NCI-H1436 treated with DMSO at 0.1 percent for 48 hours (cell line): ENCODE results near the gene APOO.

ENCODE experiments used
- DNase-seq: peaks from one replicate; lab custom pipeline; 2025; lab: John Stamatoyannopoulos, UW

APOO gene

DNA sequence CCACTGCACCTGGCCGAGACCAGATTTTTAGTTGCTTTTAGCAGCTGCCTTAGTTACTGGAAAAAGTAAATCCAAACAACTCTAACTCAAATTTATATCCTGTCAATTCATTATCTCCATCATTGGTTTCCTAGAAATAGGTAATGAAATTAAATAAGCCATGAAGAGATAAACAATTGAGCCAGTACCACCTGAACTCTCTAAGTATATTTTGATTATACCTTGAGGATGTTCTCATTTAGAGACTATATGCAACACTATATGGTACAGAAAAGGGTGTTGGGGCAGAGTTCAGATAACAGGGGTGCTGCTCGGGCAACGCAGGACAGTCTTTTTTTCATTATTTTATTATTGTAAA, 89.8 kb downstream of the APOO start:
- no peak for DNase-seq

DNA sequence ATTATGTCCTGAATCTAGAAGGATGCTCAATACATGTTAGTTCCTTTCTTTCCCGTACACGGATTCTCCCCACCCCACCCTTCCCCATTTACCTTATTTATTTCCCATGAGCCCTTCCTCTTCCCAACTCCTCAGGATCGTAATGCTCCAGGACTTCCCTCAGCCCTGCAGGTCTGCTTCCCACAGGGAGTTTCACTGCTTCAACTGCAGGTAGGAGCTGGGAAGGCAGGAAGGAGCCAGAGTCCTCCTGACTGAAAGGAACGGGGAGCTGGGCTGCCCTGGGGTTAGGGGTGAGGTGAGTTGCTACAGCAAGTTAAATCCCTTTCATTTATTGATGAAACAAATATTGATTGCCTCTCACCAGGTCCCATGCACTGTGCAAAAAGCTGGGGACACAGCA, 91.6 kb downstream of the APOO start:
- DNase-seq = no peak

DNA sequence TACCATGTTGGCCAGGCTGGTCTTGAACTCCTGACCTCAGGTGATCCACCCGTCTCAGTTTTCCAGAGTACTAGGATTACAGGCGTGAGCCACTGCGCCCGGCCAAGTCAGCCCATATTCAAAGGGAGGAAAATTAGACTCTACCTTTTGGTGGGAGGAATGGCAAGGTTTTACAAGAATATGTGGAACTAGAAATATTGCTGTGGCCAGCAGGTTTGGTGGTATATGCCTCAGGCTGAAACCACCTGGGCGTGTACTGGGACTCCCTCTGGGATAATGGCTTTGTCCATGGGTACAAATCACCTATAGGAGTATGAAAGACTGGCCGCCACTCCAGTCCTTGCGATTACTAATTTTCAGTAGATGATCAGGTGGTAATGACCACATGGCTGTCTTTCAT, 92.4 kb downstream of the APOO start:
- no peak for DNase-seq

DNA sequence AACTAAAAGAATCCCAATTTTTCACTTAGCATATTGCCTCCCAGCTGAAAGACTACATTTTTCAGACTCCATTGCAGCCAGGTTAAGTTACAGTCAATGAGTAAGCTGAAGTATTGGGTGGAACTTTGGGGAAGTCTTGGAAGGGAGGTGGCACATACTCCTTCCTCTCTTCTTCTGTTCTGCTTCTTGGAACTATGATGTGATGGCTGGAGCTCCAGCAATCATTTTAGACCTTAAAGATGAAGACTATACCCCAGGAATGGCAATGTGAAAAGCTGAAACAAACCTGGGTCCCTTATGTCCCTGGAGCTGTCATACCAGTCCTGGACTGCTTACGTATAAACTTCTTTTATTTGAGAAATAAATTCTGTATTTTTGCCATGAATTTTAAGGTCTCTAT, 93.9 kb downstream of the APOO start:
- no peak for DNase-seq

DNA sequence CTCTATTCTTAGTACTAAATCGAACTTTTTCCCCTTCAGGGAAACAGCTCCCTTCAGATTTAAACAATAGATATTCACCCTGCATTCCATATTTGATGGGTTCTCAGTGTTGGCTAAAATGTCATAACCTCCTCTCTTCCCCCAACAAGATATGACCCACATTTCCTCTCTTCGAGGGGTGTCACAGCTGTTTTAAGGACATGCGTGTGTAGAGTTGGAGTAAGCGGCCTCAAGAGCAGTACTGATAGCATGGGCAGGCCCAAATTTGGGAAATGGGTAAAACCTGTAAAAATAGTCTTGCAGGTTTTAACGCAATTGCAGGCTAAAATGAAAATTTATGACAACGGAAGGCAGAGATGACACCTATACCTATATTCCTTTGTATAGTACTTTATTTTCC, 96.1 kb downstream of the APOO start:
- no peak for DNase-seq

DNA sequence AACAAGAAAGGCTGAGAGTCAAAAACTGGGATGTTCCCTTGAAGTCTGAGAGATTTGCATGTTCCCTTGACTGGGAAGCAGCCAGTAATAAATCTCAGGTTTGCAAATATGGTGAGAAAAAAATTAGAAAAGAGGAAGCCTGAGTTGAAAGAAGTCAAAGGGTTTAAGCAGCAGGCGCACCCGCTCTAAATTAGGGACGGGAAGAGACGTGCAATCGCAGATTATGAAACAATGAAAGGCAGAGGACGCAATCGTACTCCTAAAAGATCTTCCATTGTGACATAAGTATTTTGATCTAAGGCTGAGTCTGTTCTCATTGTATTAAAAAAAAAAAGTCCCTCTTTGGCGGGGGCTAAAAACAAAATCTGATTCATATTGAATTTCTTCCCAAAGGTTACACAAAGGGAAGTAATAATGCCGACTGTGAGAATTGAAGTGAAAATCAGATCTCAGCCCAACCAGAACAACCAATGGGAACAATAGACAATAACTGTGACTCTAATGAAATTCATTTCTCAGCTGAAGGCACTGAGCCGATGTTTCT, 96.6 kb downstream of the APOO start:
- no peak for DNase-seq

DNA sequence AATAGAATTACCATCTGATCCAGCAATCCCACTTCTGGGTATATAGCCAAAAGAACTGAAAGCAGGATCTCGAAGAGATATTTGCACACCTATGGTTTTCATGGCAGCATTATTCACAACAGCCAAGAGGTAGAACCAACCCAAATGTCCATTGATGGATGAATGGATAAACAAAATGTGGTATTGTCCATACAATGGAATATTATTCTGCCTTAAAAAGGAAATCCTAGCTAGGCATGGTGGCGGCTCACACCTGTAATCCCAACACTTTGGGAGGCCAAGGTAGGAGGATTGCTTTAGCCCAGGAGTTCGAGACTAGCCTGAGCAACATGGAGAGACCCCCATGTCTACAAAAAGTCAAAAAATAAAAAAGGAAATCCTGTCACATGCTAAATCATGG, 97.5 kb downstream of the APOO start:
- DNase-seq = no peak

DNA sequence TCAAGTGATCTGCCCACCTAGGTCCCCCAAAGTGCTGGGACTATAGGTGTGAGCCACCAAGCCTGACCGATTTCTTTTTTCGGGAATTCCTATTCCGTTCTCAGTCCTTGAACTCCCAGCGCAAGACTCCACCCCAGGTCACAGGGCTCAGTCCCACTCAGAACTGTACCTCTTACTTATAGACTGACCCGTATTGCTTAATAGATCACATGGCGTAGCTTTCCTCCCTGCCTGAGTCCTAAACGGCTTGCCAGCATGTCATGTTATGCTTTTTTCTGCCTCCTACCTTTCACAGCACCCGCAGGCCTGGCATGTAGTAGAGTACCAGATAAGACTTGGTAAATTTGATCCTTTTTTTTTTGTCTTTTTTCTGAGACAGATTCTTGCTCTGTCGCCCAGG, 102.3 kb downstream of the APOO start:
- no peak for DNase-seq

DNA sequence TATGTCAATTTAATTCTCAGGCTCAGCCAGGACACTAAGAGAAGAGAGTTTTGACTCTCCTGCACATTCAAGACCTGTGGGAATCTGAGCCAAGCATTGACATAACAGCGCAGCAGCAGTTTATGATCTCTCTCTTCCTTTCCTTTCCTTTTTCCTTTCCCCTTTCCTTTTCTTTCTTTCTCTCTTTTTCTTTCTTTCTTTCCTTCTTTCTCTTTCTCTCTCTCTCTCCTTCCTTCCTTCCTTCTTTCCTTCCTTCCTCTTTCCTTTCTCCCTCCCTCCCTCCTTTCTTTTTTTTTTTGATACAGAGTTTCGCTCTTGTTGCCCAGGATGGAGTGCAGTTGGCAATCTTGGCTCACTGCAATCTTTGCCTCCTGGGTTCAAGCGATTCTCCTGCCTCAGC, 103.2 kb downstream of the APOO start:
- DNase-seq = no peak

DNA sequence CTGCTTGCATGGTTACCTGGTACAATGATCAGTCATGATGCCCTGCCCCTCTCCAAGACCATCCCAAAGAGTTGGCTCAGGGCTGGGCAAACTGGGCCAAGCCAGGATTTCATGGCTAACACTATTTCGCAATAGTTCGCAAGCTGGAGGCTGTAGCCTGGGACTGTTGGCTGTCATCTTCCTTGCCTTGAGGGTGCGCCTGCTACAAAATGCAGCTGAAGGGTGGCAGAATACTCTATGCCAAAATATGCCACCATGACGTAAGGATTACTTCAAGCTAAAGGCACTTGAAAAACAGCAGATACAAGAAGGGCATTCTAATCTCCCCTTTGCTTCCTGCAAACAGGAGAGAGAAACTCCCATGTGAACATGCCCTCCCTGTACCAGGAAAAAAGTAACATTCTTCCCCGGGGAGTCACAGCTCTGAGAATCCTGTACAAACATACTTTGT, 103.8 kb downstream of the APOO start:
- no peak for DNase-seq

DNA sequence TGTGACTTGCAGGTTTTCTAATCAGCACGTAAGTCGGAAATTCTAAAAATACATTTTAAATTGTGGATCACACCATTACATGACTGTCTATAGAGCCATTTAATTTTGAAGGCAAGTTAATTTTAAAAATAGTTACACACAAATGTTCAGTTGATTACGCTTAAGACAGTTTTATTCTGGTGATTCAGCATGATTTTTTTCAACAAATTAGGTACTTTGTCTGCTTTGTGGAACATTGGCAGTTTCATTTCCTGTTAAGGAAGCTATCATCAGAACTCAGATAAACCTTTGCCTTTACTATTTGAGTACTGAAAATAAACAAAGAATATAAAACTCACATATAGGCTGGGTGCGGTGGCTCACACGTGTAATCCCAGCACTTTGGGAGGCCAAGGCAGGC, 105.3 kb downstream of the APOO start:
- DNase-seq = no peak

DNA sequence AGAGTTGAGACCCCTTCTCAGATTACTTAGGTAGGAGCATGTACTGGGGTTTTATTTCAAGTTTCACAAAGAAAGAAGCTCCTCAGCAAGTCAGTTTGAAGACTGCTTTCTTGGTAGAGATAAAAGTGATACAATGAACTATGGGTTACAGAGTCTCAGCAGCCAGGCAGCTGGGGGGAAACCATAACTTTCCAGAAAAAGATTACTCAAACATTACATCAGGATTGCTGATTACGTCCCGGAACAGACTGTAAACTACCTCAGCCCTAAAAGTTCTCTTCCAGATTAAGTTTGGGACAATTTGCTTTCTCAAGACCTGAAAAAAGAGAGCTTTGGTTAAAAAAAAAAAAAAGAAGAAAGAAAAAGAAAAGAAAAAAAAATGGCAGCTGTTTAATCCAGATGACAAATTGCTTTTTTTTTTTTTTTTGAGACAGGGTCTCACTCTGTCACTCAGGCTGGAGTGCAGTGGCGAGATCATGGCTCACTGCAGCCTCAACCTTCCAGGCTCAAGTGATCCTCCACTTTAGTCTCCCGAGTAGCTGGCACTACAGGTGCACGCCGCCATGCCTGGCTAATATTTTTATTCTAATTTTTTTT, 108.2 kb downstream of the APOO start:
- DNase-seq = no peak

DNA sequence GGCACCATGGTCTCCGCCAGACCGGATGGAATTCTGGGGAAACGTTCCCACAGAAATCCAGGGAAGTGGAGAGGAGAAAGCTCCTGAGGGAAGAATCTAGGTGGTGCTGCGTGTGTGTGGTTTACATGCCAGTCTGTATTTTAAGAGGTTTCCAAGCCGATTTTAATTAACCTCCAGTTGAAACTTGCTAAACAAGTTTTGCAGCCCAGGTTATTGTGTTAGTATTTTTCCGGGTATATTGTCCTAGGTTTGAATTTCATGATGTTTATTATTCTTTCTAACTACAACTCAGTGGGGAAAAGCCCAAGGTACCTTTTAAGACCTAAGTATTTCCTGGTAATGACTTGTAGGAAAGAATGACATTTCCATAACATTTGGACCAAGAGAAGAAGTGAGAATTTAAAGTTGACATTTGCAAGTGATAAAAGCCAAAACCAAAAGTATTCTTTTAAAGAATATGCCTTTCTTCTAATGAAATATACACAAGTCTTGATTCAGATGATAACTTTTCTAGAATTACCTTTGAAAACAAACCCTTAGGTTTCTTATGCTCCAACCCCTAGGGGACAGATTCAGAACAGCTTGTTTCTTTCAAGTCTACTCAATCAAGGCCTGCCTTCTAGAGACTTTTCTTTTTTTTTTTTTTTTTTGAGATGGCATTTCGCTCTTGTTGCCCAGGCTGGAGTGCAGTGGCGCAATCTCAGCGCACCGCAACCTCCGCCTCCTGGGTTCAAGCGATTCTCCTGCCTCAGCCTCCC, 110.2 kb downstream of the APOO start:
- DNase-seq = no peak

DNA sequence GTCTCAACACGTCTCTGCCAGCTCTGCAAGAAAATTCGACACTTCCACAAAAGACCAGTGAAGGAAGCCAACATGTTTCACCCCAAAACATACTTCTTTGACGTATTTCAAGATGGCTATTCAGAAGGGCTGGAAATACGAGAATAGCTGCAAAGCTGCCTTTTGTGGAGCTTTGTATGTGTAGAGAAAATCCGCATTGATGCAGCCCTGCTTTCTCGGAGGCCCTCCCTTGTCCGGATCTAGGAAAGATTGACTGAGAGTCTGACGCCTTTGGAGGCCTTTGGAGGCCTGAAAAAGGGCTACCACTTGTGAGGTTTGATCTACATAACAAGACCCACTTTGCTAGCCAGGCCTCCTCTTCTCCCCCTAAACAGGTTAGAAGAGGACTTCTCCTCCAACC, 112.5 kb downstream of the APOO start:
- no peak for DNase-seq

DNA sequence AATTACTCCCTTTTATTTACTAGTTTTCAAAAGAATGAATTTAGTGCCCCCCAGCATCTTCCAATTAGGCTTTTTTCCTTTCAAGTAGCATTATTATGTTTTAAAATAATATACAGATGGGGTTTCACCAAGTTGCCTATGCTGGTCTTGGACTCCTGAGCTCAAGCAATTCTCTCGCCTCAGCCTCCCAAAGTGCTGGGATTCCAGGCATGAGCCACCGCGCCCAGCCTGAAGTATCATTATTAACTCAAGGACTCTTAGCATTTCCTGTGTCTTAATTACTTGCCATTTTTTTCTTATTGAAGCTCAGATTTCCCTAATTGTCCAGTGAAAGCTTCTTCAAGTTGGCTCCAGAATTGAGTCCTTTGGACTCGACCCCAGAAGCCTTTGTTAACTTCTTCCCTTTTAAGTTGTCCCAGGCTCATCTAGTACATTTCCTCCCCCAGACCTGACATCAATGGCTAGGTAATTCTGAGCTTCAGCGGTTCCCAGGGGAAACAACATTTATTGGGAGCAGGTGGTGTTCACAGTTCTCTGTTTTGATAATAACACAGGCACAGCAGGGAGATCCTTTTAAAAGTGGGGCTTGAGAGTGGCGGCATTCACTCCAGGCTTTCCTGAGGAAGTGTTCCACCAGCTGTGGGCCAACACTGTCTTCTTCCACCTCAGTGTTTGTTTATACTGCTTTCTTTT, 114.7 kb downstream of the APOO start:
- DNase-seq = peak; percentile 4

DNA sequence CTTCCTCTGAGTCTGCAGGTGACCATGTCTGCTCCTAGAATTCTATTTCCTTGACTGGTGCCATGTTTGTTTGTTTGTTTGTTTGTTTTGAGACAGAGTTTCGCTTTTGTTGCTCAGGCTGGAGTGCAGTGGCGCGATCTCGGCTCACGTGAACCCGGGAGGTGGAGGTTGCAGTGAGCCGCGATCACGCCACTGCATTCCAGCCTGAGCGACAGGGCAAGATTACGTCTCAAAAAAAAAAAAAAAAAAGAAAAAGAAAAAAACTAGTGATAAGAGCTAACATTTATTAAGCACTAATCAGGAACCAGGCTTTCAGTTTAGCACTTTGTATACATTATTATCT, 117.6 kb downstream of the APOO start:
- DNase-seq = no peak

DNA sequence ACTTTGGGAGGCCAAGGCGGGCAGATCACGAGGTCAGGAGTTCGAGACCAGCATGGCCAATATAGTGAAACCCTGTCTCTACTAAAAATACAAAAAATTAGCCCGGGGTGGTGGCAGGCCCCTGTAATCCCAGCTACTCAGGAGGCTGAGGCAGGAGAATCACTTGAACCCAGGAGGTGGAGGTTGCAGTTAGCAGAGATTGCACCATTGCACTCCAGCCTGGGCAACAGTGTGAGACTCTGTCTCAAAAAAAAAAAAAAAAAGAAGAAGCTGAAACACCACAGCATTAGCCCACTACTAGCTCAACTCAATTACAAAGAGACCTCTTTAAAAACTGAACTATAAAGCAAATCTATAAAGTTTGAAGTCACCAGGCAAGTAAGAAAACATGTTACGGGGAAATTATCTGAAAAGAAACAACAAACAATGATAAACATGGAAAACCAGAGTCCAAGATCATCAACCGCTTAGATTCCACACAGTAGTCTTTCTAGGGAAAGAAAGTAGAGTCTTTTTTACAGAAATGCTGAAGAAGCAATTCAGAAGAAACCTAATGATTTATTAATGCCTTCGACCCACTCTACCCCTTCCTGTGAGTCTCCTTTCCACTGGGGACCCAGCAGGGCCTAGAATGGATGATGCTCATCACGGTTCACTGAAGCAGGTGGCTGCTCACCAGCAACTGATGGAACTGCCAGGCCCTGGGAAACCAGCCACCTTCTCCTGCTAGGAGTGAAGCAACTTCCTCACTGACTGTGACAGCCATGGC, 118.2 kb downstream of the APOO start:
- DNase-seq = no peak

DNA sequence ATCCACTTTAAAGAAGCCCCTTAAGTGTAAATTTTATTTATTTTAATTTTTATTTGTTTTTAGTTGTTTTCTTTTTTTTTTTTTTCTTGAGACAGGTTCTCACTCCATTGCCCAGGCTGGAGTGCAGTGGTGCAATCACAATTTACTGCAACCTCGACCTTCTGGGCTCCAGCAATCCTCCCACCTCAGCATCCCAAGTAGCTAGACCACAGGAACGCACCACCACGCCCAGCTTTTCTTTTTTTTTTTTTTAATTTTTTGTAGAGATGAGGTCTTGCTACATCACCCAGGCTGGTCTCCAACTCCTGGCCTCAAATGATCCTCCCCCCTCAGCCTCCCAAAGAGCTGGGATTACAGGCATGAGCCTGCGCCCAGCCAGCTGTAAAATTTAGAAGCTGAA, 118.8 kb downstream of the APOO start:
- no peak for DNase-seq

DNA sequence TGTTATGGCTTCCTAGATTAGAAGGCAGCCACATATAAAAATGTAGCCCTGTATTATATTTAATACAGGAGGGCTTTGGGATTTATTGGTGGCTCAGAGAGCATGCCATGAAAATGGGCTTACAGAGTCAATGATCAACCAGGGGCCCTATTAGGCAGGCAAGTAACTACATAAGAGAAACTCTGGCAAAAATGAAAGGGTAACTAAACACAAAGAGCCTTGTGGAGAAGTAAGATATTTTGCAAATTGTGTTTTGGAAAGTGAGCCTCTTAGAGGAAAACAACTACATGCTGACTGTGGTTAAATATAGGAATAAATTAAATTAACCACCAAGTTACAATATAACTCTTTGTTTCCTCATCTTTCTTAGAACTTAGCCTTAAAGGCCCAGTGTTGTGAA, 119.2 kb downstream of the APOO start:
- no peak for DNase-seq

DNA sequence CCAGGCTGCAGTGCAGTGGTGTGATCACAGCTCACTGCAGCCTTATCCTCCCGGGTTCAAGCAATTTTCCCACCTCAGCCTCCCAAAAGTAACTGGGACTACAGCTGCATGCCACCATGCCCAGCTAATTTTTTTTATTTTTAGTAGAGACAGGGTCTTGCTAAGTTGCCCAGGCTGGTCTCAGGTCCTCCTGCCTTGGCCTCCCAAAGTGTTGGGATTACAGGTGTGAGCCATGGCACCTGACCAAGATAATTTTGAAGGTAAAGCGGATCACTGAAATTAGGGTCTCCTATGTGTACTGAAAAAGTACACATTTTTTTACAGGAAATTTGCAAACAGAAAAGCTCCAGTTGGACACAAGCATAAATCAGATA, 120.0 kb downstream of the APOO start:
- no peak for DNase-seq

DNA sequence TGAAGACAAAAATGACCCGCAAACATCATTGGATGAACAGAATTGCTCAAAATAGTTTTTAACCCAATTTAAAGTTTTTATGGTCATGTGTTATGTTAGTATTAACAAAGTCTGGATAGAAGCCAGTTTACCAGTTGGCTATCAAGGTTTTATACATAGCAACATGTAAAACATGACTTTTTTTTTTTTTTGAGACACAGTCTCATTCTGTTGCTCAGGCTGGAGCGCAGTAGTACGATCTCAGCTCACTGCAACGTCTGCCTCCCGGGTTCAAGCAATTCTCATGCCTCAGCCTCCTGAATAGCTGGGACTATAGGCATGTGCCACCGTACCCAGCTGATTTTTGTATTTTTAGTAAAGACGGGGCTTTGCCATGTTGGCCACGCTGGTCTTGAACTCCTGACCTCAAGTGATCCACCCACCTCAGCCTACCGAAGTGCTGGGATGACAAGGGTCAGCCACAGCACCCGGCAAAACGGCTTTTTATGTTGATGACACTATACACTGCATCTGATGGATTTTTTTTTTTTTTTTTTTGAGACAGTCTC, 121.4 kb downstream of the APOO start:
- no peak for DNase-seq

DNA sequence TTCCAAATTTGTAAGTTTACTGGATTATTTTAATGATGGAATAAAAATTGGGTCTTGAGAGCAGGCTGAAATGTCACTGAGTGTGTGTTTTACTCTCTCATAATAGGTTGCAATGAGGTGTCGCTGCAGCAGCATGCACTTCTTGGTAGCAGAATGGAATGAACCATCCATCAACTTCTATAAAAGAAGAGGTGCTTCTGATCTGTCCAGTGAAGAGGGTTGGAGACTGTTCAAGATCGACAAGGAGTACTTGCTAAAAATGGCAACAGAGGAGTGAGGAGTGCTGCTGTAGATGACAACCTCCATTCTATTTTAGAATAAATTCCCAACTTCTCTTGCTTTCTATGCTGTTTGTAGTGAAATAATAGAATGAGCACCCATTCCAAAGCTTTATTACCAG, 122.2 kb downstream of the APOO start:
- DNase-seq = no peak
